Nucleus accumbens (tissue), 56 donors: ENCODE results near the gene MZT2A.
"Not testable (repeated sequence)": the region's sequence is repeated elsewhere in the genome, so short reads cannot be mapped to it uniquely, and the experiment has no call there.

ENCODE experiments used
- DNase-seq, 56 donors: peaks; one replicate each; lab custom pipeline; 2025; lab: John Stamatoyannopoulos, UW

MZT2A gene

GRCh38 chr2:131492015-131492417 lies at the start of gene MZT2A:
TSS of gene MZT2A (minus strand) at chr2:131492397. CDS start at chr2:131492376, 21 bp downstream.
- peak in 7 of 56 donors; percentile 12 to 64 (median 49) for DNase-seq

GRCh38 chr2:131538856-131539255 lies 46.7 kb upstream of the MZT2A start:
- DNase-seq, result not testable (repeated sequence)

- not testable (repeated sequence) for DNase-seq
Measured at GRCh38 chr2:131536841-131537240, 44.6 kb upstream of the MZT2A start.

- not testable (repeated sequence) for DNase-seq
Measured at GRCh38 chr2:131535951-131536826, 44.0 kb upstream of the MZT2A start.

GRCh38 chr2:131535526-131535925 lies 43.3 kb upstream of the MZT2A start:
- no peak for DNase-seq

- not testable (repeated sequence) for DNase-seq
Measured at GRCh38 chr2:131534965-131535364, 42.8 kb upstream of the MZT2A start.

- not testable (repeated sequence) for DNase-seq
Measured at GRCh38 chr2:131534317-131534672, 42.1 kb upstream of the MZT2A start.

GRCh38 chr2:131533609-131534316 lies 41.6 kb upstream of the MZT2A start:
- not testable (repeated sequence) for DNase-seq

- DNase-seq, result not testable (repeated sequence)
Measured at GRCh38 chr2:131532723-131533608, 40.8 kb upstream of the MZT2A start.

GRCh38 chr2:131531547-131532185 lies 39.5 kb upstream of the MZT2A start:
- not testable (repeated sequence) for DNase-seq

GRCh38 chr2:131530626-131531344 lies 38.6 kb upstream of the MZT2A start:
- DNase-seq, result not testable (repeated sequence)

GRCh38 chr2:131529864-131530445 lies 37.8 kb upstream of the MZT2A start:
- DNase-seq, result not testable (repeated sequence)

- DNase-seq, result not testable (repeated sequence)
Measured at GRCh38 chr2:131528981-131529863, 37.0 kb upstream of the MZT2A start.

GRCh38 chr2:131527131-131528001 lies 35.2 kb upstream of the MZT2A start, which contains the start of gene CCDC74A:
TSS of gene CCDC74A (plus strand) at chr2:131527888. CDS start at chr2:131527971, 83 bp downstream.
- peak in 30 of 56 donors; percentile 3 to 72 (median 27) for DNase-seq

- DNase-seq, result not testable (repeated sequence)
Measured at GRCh38 chr2:131525256-131525655, 33.1 kb upstream of the MZT2A start.

- no peak for DNase-seq
Measured at GRCh38 chr2:131521961-131522781, 30.0 kb upstream of the MZT2A start.
